ENCODE measurements around the gene DOK6. TPM values are rescaled to one million over a fixed set of nuclear protein-coding genes. Genes with fewer than 3 reads are reported as not detected.

DOK6 gene
- total RNA-seq, 1 experiment from 2014 or later: not detected

DNA sequence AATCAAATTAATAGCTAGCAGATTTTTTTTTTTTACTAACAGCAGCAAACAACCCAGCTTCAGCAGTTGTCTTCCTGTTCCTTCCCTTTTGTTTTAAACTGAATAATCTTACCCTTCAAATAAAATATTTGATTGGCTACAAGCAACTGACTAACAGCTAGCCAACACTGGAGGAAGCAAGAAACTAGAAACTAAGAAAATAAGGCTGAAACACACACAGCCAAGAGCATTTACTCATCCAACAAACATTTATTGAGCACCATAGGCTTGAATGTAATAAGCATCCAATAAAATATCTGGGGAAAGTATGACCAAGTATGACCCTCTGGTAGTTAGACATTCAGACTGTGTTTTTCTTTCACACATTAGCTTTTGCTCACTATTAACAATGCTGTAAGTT lies 357.8 kb downstream of the DOK6 start:
- TF ChIP-seq EZH2 (IDR thresholded peaks at IDR 0.05; ENCODE audit: low read depth): no peak
- TF ChIP-seq, protein P1, sequence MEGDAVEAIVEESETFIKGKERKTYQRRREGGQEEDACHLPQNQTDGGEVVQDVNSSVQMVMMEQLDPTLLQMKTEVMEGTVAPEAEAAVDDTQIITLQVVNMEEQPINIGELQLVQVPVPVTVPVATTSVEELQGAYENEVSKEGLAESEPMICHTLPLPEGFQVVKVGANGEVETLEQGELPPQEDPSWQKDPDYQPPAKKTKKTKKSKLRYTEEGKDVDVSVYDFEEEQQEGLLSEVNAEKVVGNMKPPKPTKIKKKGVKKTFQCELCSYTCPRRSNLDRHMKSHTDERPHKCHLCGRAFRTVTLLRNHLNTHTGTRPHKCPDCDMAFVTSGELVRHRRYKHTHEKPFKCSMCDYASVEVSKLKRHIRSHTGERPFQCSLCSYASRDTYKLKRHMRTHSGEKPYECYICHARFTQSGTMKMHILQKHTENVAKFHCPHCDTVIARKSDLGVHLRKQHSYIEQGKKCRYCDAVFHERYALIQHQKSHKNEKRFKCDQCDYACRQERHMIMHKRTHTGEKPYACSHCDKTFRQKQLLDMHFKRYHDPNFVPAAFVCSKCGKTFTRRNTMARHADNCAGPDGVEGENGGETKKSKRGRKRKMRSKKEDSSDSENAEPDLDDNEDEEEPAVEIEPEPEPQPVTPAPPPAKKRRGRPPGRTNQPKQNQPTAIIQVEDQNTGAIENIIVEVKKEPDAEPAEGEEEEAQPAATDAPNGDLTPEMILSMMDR (conservative IDR thresholded peaks at IDR 0.05): no peak
- H3K4me3 ChIP-seq: no peak overlapping the region
- no peaks in the 10 kb centered on the region for H3K27me3 ChIP-seq (ENCODE audit: insufficient read depth, low read depth)
- H3K27ac ChIP-seq: no peak overlapping the region
- no peaks in the 10 kb centered on the region for H4K20me1 ChIP-seq (ENCODE audit: insufficient read depth)
- no TSS peak for BruUV-seq (replicated peaks)
- no peaks in the 10 kb centered on the region for H3K36me3 ChIP-seq (ENCODE audit: low read depth)
- intact Hi-C loops (cut with micrococcal nuclease; ENCODE audit: unreplicated experiment): no loop called here
- no peak for DNase-seq
- no peaks in the 10 kb centered on the region for H3K4me1 ChIP-seq (replicated peaks; ENCODE audit: insufficient read depth)
- H2AFZ ChIP-seq: no peak overlapping the region
- H3K9me2 ChIP-seq (ENCODE audit: insufficient read depth): no peaks in the 10 kb centered on the region; the same call in 1 of the 2 replicates
- POLR2A ChIA-PET (ENCODE audit: unreplicated experiment): no interaction called here
- CTCF ChIA-PET: no interaction called here
- no peaks in the 10 kb centered on the region for H3K79me2 ChIP-seq (ENCODE audit: low read depth)
- no peaks in the 10 kb centered on the region for H3K9me3 ChIP-seq (ENCODE audit: insufficient read depth, low read depth)
- no peak overlapping the region for H3K4me2 ChIP-seq
- no peaks in the 10 kb centered on the region for H3F3A ChIP-seq (ENCODE audit: insufficient read depth, low read depth)

DNA sequence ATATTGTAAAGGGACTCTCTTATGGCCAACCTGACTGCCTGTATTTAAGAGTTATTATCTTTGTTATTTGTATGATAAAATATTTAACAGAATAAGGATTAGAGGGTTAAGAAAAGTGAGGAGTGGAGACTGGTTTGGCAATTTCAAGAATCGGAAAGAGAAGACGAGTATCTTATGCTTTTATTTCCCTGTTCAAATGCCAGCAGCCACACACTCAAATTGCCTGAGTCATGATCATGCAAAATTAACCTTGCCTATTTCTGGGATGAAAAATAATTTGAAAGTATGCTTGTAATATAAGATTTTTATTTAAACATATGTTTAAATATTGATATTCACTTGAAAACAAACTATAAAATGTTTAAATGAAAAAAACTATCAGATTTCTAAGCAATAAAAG lies 358.4 kb downstream of the DOK6 start:
- H3K27ac ChIP-seq: no peak overlapping the region
- no peak overlapping the region for H3K4me3 ChIP-seq
- no peak overlapping the region for H3K4me2 ChIP-seq
- TF ChIP-seq, protein P1 (conservative IDR thresholded peaks at IDR 0.05): no peak
- TF ChIP-seq EZH2 (IDR thresholded peaks at IDR 0.05; ENCODE audit: low read depth): no peak
- no TSS peak for BruUV-seq (replicated peaks)
- H3K79me2 ChIP-seq (ENCODE audit: low read depth): no peaks in the 10 kb centered on the region
- DNase-seq: no peak
- H3F3A ChIP-seq (ENCODE audit: insufficient read depth, low read depth): no peaks in the 10 kb centered on the region
- no peaks in the 10 kb centered on the region for H3K9me3 ChIP-seq (ENCODE audit: insufficient read depth, low read depth)
- no peaks in the 10 kb centered on the region for H3K27me3 ChIP-seq (ENCODE audit: insufficient read depth, low read depth)
- H4K20me1 ChIP-seq (ENCODE audit: insufficient read depth): no peaks in the 10 kb centered on the region
- H3K4me1 ChIP-seq (replicated peaks; ENCODE audit: insufficient read depth): no peaks in the 10 kb centered on the region
- H2AFZ ChIP-seq: no peak overlapping the region
- H3K9me2 ChIP-seq (ENCODE audit: insufficient read depth): no peaks in the 10 kb centered on the region; the same call in 1 of the 2 replicates
- intact Hi-C loops (cut with micrococcal nuclease; ENCODE audit: unreplicated experiment): no loop called here
- CTCF ChIA-PET: no interaction called here
- POLR2A ChIA-PET (ENCODE audit: unreplicated experiment): no interaction called here
- no peaks in the 10 kb centered on the region for H3K36me3 ChIP-seq (ENCODE audit: low read depth)

DNA sequence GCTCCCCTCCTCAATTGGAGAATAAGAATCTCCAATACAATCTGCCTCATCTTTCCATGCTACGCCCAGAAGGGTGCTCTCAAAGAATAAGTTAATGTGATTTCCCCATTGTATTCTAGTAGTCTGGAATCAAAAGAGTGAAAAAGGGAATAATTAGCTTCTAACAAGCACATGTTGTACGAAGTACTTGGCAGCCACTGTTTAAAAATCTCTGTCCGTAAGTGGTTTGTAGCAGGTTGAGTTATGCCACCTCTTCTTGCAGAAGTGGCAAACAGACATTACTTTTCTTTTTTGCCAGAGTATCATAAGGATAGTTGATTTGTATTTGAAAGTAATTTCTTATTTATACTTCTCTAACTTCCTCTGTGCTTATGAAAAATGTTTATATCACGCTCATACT lies 362.3 kb downstream of the DOK6 start:
- Histone ChIP-seq H3K27me3 (ENCODE audit: insufficient read depth, low read depth) (no peaks in the 10 kb centered on the region), H4K20me1 (ENCODE audit: insufficient read depth) (no peaks in the 10 kb centered on the region), H3K9me3 (ENCODE audit: insufficient read depth, low read depth) (no peaks in the 10 kb centered on the region), H3K4me3 (no peak overlapping the region), H3K4me1 (replicated peaks; ENCODE audit: insufficient read depth) (no peaks in the 10 kb centered on the region), H3K79me2 (ENCODE audit: low read depth) (no peaks in the 10 kb centered on the region), H3K27ac (no peak overlapping the region), H3K36me3 (ENCODE audit: low read depth) (no peaks in the 10 kb centered on the region), H3K4me2 (no peak overlapping the region), H3F3A (ENCODE audit: insufficient read depth, low read depth) (no peaks in the 10 kb centered on the region), H3K9me2 (ENCODE audit: insufficient read depth) (no peaks in the 10 kb centered on the region; the same call in 1 of the 2 replicates), H2AFZ (no peak overlapping the region)
- CTCF ChIA-PET: no interaction called here
- BruUV-seq (replicated peaks): no TSS peak
- DNase-seq: no peak
- no peak for TF ChIP-seq EZH2 (IDR thresholded peaks at IDR 0.05; ENCODE audit: low read depth)
- TF ChIP-seq, protein P1 (conservative IDR thresholded peaks at IDR 0.05): no peak
- POLR2A ChIA-PET (ENCODE audit: unreplicated experiment): no interaction called here
- intact Hi-C loops (cut with micrococcal nuclease; ENCODE audit: unreplicated experiment): no loop called here

Data from PC-9 (cell line).